HCT116 (cell line): Measurements from ENCODE around the gene DLG2. TPM values are rescaled to one million over a fixed set of nuclear protein-coding genes. Genes with fewer than 3 reads are reported as not detected.

Experiments
- ATAC-seq: fragments of 200-7000 bp; cut with Tn5 transposase; 2 replicates; pipeline ENCODE4 v1.9.1; 2020; ENCODE audit warnings: mild to moderate bottlenecking, moderate library complexity
- BruUV-seq: library from RNA; stranded (reverse); fragments of 400-500 nt; replicated peaks from 2 replicates; lab custom pipeline; 2021; lab: Mats Ljungman, UMichigan
- CTCF ChIA-PET: fragments of 300-600 bp; sonication (Branson Sonifier 250); formaldehyde crosslinking; loops from one replicate; lab custom pipeline; 2021; ENCODE audit warnings: antibody characterized with exemption; lab: Charles Lee
- POLR2A ChIA-PET: fragments of 300-600, 350-600 bp; sonication (Branson Sonifier 250); formaldehyde crosslinking; loops from one replicate; lab custom pipeline; 2021; ENCODE audit warnings: antibody characterized with exemption; lab: Charles Lee
- RAD21 ChIA-PET, 2 experiments: fragments of 300-600 bp; sonication (Branson Sonifier 250); formaldehyde crosslinking; loops; one replicate each; lab custom pipeline; 2023; ENCODE audit warnings: low total read pairs in 2 of 2; ENCODE audit not compliant: uncharacterized antibody in 2 of 2, unreplicated experiment in 2 of 2, low non-redundant PET in 1 of 2; lab: Charles Lee
- DNase-seq: peaks from one replicate; pipeline ENCODE4 v3.0.0-alpha.2; 2010; ENCODE audit warnings: low read depth, low spot score
- H2AFZ ChIP-seq: fragments of 200-600 bp; shearing (Covaris generic), sonication (generic); 2 replicates; pipeline ENCODE4 v1.6.1; 2017; ENCODE audit warnings: low read depth, mixed run types, mixed read lengths, antibody characterized with exemption, low read length; ENCODE audit not compliant: poor library complexity, severe bottlenecking
- H3K27ac ChIP-seq: 2 replicates; pipeline ENCODE4 v1.5.1; 2012; ENCODE audit warnings: low read depth, low read length
- H3K27me3 ChIP-seq: fragments of 200-600 bp; sonication (generic); 2 replicates; pipeline ENCODE4 v1.6.1; 2016; ENCODE audit warnings: mixed run types, low read length, mixed read lengths; ENCODE audit not compliant: insufficient read depth
- H3K36me3 ChIP-seq, 2 experiments: fragments of 200-500 bp in 1 of 2; fragments of 200-600 bp in 1 of 2; sonication (Bioruptor generic) in 1 of 2; sonication (generic) in 1 of 2; 2 replicates each; pipeline versions ENCODE4 v1.5.1 to v1.6.1; 2014 to 2016; ENCODE audit warnings: low read length in 2 of 2, inconsistent platforms in 1 of 2, mixed read lengths in 1 of 2, mixed run types in 1 of 2; ENCODE audit not compliant: insufficient read depth in 2 of 2, control insufficient read depth in 1 of 2
- H3K4me1 ChIP-seq, 2 experiments: fragments of 200-600 bp in 1 of 2; sonication (generic) in 1 of 2; 2 replicates each; pipeline versions ENCODE4 v1.5.1 to v1.6.1; 2012 to 2017; ENCODE audit warnings: low read length in 2 of 2, inconsistent platforms in 1 of 2, mild to moderate bottlenecking in 1 of 2, mixed read lengths in 1 of 2, mixed run types in 1 of 2, moderate library complexity in 1 of 2; ENCODE audit not compliant: insufficient read depth in 2 of 2, control insufficient read depth in 1 of 2
- H3K4me2 ChIP-seq: fragments of 200-600 bp; sonication (generic); 2 replicates; pipeline ENCODE4 v1.6.1; 2017; ENCODE audit warnings: mixed run types, low read length, mixed read lengths
- H3K4me3 ChIP-seq, 2 experiments: fragments of 200-600 bp in 1 of 2; sonication (generic) in 1 of 2; replicated peaks in 1 of 2; 2 replicates each; pipeline ENCODE4 v1.5.1; 2011 to 2016; ENCODE audit warnings: low read length in 2 of 2, control low read depth in 1 of 2, low read depth in 1 of 2, mild to moderate bottlenecking in 1 of 2, mixed read lengths in 1 of 2, mixed run types in 1 of 2
- H3K79me2 ChIP-seq: fragments of 200-600 bp; sonication (generic); 2 replicates; pipeline ENCODE4 v1.6.1; 2017; ENCODE audit warnings: mild to moderate bottlenecking, mixed run types, low read length, moderate library complexity, mixed read lengths; ENCODE audit not compliant: insufficient read depth
- H3K9ac ChIP-seq: fragments of 200-600 bp; sonication (generic); 2 replicates; pipeline ENCODE4 v1.6.1; 2016; ENCODE audit warnings: low read length, mixed read lengths
- H3K9me2 ChIP-seq: fragments of 200-600 bp; sonication (generic), shearing (Covaris generic); 2 replicates; pipeline ENCODE4 v1.6.1; 2017; ENCODE audit warnings: mixed run types, mild to moderate bottlenecking, moderate library complexity; ENCODE audit not compliant: insufficient read depth
- H3K9me3 ChIP-seq, 2 experiments: fragments of 200-500 bp in 1 of 2; fragments of 200-600 bp in 1 of 2; sonication (Bioruptor generic) in 1 of 2; sonication (generic) in 1 of 2; 2 replicates each; pipeline ENCODE4 v1.6.1; 2014 to 2017; ENCODE audit warnings: low read length in 2 of 2, mixed read lengths in 2 of 2, inconsistent platforms in 1 of 2, low read depth in 1 of 2, mild to moderate bottlenecking in 1 of 2, mixed run types in 1 of 2, moderate library complexity in 1 of 2; ENCODE audit not compliant: control insufficient read depth in 1 of 2, insufficient read depth in 1 of 2
- H4K20me1 ChIP-seq: fragments of 200-600 bp; sonication (generic), shearing (Covaris generic); 2 replicates; pipeline ENCODE4 v1.6.1; 2017; ENCODE audit warnings: mixed run types, mild to moderate bottlenecking, moderate library complexity; ENCODE audit not compliant: insufficient read depth
- CEBPB ChIP-seq: IDR thresholded peaks from 2 replicates; pipeline ENCODE4 v1.6.1; 2012; ENCODE audit warnings: low read depth
- CTCF ChIP-seq, 3 experiments: fragments of 200-600 bp in 1 of 3; sonication (generic) in 1 of 3; IDR thresholded peaks in 2 of 3; conservative IDR thresholded peaks in 1 of 3; 2 replicates each; pipeline ENCODE4 v1.5.1; 2012 to 2017; ENCODE audit warnings: low read depth in 2 of 3, low read length in 2 of 3, antibody characterized with exemption in 1 of 3, borderline replicate concordance in 1 of 3, control low read depth in 1 of 3, mild to moderate bottlenecking in 1 of 3, mixed read lengths in 1 of 3, mixed run types in 1 of 3, moderate library complexity in 1 of 3; ENCODE audit not compliant: insufficient read depth in 1 of 3
- SP1 ChIP-seq: IDR thresholded peaks from 2 replicates; pipeline ENCODE4 v1.6.1; 2012; ENCODE audit warnings: low read depth
- ZBTB33 ChIP-seq: IDR thresholded peaks from 2 replicates; pipeline ENCODE4 v1.6.1; 2011; ENCODE audit warnings: mild to moderate bottlenecking, low read length, moderate library complexity; ENCODE audit not compliant: insufficient replicate concordance; ENCODE audit errors: extremely low read depth
- ZNF274 ChIP-seq: fragments of 200-500 bp; sonication (Bioruptor generic); IDR thresholded peaks from 2 replicates; pipeline ENCODE4 v1.6.1; 2014; ENCODE audit warnings: mild to moderate bottlenecking, low read depth, low read length, inconsistent platforms
- intact Hi-C: fragments of 100-400 bp; cut with micrococcal nuclease; formaldehyde crosslinking; loops from 2 replicates; pipeline ENCODE4 v1.10.0; 2022
- total RNA-seq: library from RNA; stranded (reverse); gene quantifications from one replicate; pipeline ENCODE4 v1.2.1, GENCODE V29; 2021; ENCODE audit not compliant: unreplicated experiment

DLG2 gene
- total RNA-seq, 1 experiment from 2014 or later, result 2.4 TPM

GRCh38 chr11:85154294-85154693 lies 472.9 kb downstream of the DLG2 start:
- no peak for DNase-seq
- no peak overlapping the region for H2AFZ ChIP-seq
- H4K20me1 ChIP-seq, result no peaks in the 10 kb centered on the region
- TF ChIP-seq CTCF (IDR thresholded peaks at IDR 0.05 in 2 of 3, conservative IDR thresholded peaks at IDR 0.05 in 1 of 3; ENCODE audit: borderline replicate concordance in 1 of 3, insufficient read depth in 1 of 3, low read depth in 2 of 3, low read length in 2 of 3) (no peak), CEBPB (no peak), ZNF274 (no peak), ZBTB33 (no peak), SP1 (no peak)
- TF ChIP-seq, all 23 proteins: peak for 0
- H3K9me3 ChIP-seq, result no peaks in the 10 kb centered on the region
- no peaks in the 10 kb centered on the region for H3K4me1 ChIP-seq
- no peaks in the 10 kb centered on the region for H3K79me2 ChIP-seq
- RAD21 ChIA-PET, result no interaction called here
- no peak overlapping the region for H3K4me2 ChIP-seq
- no peaks in the 10 kb centered on the region for H3K36me3 ChIP-seq
- intact Hi-C loops, result no loop called here
- 0 out of 2 replicates have a peak, but pooled peaks cover 3% of the 10 kb centered on the region for H3K27me3 ChIP-seq
- POLR2A ChIA-PET, result no interaction called here
- H3K4me3 ChIP-seq, result no peak overlapping the region
- no peaks in the 10 kb centered on the region for H3K9me2 ChIP-seq
- H3K9ac ChIP-seq, result no peak overlapping the region
- BruUV-seq, result no TSS peak
- ATAC-seq, result no peak
- CTCF ChIA-PET, result no interaction called here
- H3K27ac ChIP-seq, result no peak overlapping the region
